ENCODE results near the gene RHOV.

Gene RHOV

DNA sequence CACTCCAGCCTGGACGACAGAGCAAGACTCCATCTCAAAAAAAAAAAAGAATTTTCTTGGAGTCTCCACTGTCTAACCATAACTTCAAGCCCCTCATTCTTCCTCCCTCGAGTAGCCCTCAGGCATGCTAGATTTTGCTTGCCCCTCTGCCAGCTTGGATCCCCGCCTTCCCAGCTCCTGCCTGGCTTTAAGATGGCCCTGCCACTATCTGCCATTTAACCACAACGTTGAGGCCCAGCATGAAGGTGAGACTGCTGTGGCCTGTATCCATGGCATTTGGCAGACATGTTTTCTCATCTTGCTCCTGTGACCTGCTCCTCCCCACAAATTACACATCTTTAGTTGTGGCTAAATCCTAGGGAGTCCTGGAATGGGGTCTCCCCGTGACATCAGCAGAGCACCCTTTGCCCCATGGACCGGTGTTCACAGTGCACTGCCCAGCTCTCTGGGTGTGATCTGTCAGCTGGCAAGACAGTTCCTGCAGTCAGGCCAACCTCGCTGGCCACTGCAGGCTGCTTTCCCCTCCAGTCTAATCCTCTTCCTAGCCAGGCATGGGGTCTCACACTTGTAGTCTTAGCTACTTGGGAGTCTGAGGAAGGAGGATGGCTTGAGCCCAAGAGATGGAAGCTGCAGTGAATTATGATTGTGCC lies 30.6 kb upstream of the RHOV start:
- WGBS (ENCODE audit: insufficient coverage, insufficient read length): no CpG with 5 or more reads among the region's 7 CpGs
- no peak for DNase-seq (ENCODE audit: low read depth, low spot score)

DNA sequence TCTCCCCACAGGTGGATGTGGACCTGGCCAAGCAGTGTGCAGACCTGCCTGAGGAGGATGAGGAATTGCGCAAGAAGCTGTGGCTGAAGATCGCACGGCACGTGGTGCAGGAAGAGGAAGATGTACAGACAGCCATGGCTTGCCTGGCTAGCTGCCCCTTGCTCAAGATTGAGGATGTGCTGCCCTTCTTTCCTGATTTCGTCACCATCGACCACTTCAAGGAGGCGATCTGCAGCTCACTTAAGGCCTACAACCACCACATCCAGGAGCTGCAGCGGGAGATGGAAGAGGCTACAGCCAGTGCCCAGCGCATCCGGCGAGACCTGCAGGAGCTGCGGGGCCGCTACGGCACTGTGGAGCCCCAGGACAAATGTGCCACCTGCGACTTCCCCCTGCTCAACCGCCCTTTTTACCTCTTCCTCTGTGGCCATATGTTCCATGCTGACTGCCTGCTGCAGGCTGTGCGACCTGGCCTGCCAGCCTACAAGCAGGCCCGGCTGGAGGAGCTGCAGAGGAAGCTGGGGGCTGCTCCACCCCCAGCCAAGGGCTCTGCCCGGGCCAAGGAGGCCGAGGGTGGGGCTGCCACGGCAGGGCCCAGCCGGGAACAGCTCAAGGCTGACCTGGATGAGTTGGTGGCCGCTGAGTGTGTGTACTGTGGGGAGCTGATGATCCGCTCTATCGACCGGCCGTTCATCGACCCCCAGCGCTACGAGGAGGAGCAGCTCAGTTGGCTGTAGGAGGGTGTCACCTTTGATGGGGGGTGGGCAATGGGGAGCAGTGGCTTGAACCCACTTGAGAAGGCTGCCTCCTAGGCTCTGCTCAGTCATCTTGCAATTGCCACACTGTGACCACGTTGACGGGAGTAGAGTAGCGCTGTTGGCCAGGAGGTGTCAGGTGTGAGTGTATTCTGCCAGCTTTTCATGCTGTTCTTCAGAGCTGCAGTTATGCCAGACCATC lies 28.8 kb upstream of the RHOV start:
- H3K27ac ChIP-seq (ENCODE audit: low read length): no peak overlapping the region
- H3K27me3 ChIP-seq (ENCODE audit: control insufficient read depth, insufficient read depth, low read length): no peaks in the 10 kb centered on the region
- H3K4me1 ChIP-seq (ENCODE audit: control insufficient read depth, insufficient read depth, low read length): peaks cover 6% of the 10 kb centered on the region; the same call in 1 of the 2 replicates
- no peaks in the 10 kb centered on the region for H3K9me3 ChIP-seq (ENCODE audit: control insufficient read depth, insufficient read depth, low read length)
- H3K4me3 ChIP-seq (ENCODE audit: low read length): no peak overlapping the region
- WGBS (ENCODE audit: insufficient coverage, insufficient read length): no CpG with 5 or more reads among the region's 33 CpGs
- DNase-seq (ENCODE audit: low read depth, low spot score): no peak
- peaks cover 27% of the 10 kb centered on the region for H3K36me3 ChIP-seq (ENCODE audit: control insufficient read depth, insufficient read depth, low read length)

More for the DNA sequence above, 30.6 kb upstream of the RHOV start:
- Histone ChIP-seq H3K36me3 (ENCODE audit: control insufficient read depth, insufficient read depth, low read length) (peaks cover 18% of the 10 kb centered on the region), H3K27me3 (ENCODE audit: control insufficient read depth, insufficient read depth, low read length) (no peaks in the 10 kb centered on the region), H3K9me3 (ENCODE audit: control insufficient read depth, insufficient read depth, low read length) (no peaks in the 10 kb centered on the region), H3K4me3 (ENCODE audit: low read length) (no peak overlapping the region), H3K27ac (ENCODE audit: low read length) (no peak overlapping the region), H3K4me1 (ENCODE audit: control insufficient read depth, insufficient read depth, low read length) (peaks cover 6% of the 10 kb centered on the region; the same call in 1 of the 2 replicates)

DNA sequence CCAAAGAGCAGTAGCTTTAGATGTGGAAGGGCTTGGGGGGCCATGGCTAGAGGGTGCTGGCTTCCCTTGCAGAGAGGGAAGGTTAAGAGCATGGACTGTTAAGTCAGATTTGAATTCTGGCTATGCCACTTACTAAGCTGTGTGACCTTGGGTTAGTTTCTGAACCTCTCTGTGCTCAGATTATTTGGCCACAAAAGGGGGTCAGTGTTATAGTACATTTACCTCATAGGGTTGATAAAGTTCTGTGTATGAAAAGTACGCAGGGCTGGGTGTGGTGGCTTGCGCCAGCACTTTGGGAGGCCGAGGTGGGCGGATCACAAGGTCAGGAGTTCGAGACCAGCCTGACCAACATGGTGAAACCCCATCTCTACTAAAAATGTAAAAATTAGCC lies 27.0 kb upstream of the RHOV start:
- no peaks in the 10 kb centered on the region for H3K9me3 ChIP-seq (ENCODE audit: control insufficient read depth, insufficient read depth, low read length)
- no peak overlapping the region for H3K27ac ChIP-seq (ENCODE audit: low read length)
- H3K27me3 ChIP-seq (ENCODE audit: control insufficient read depth, insufficient read depth, low read length): no peaks in the 10 kb centered on the region
- no CpG with 5 or more reads among the region's 5 CpGs for WGBS (ENCODE audit: insufficient coverage, insufficient read length)
- DNase-seq (ENCODE audit: low read depth, low spot score): no peak
- H3K36me3 ChIP-seq (ENCODE audit: control insufficient read depth, insufficient read depth, low read length): peaks cover 27% of the 10 kb centered on the region
- H3K4me1 ChIP-seq (ENCODE audit: control insufficient read depth, insufficient read depth, low read length): no peaks in the 10 kb centered on the region
- no peak overlapping the region for H3K4me3 ChIP-seq (ENCODE audit: low read length)

- no peaks in the 10 kb centered on the region for H3K4me1 ChIP-seq (ENCODE audit: control insufficient read depth, insufficient read depth, low read length)
- no CpG with 5 or more reads among the region's 36 CpGs for WGBS (ENCODE audit: insufficient coverage, insufficient read length)
- H3K9me3 ChIP-seq (ENCODE audit: control insufficient read depth, insufficient read depth, low read length): no peaks in the 10 kb centered on the region
- H3K27ac ChIP-seq (ENCODE audit: low read length): no peak overlapping the region
- H3K4me3 ChIP-seq (ENCODE audit: low read length): no peak overlapping the region
- H3K27me3 ChIP-seq (ENCODE audit: control insufficient read depth, insufficient read depth, low read length): no peaks in the 10 kb centered on the region
- H3K36me3 ChIP-seq (ENCODE audit: control insufficient read depth, insufficient read depth, low read length): peaks cover 31% of the 10 kb centered on the region
- DNase-seq (ENCODE audit: low read depth, low spot score): no peak
Measured at GRCh38 chr15:40900256-40901052, 26.4 kb upstream of the RHOV start.

- H3K27ac ChIP-seq (ENCODE audit: low read length): no peak overlapping the region
- H3K9me3 ChIP-seq (ENCODE audit: control insufficient read depth, insufficient read depth, low read length): no peaks in the 10 kb centered on the region
- H3K36me3 ChIP-seq (ENCODE audit: control insufficient read depth, insufficient read depth, low read length): peaks cover 28% of the 10 kb centered on the region
- H3K4me3 ChIP-seq (ENCODE audit: low read length): no peak overlapping the region
- no peak for DNase-seq (ENCODE audit: low read depth, low spot score)
- H3K4me1 ChIP-seq (ENCODE audit: control insufficient read depth, insufficient read depth, low read length): no peaks in the 10 kb centered on the region
- H3K27me3 ChIP-seq (ENCODE audit: control insufficient read depth, insufficient read depth, low read length): no peaks in the 10 kb centered on the region
- WGBS (ENCODE audit: insufficient coverage, insufficient read length): no CpG with 5 or more reads among the region's 33 CpGs
Measured at GRCh38 chr15:40899536-40900207, 25.6 kb upstream of the RHOV start.

DNA sequence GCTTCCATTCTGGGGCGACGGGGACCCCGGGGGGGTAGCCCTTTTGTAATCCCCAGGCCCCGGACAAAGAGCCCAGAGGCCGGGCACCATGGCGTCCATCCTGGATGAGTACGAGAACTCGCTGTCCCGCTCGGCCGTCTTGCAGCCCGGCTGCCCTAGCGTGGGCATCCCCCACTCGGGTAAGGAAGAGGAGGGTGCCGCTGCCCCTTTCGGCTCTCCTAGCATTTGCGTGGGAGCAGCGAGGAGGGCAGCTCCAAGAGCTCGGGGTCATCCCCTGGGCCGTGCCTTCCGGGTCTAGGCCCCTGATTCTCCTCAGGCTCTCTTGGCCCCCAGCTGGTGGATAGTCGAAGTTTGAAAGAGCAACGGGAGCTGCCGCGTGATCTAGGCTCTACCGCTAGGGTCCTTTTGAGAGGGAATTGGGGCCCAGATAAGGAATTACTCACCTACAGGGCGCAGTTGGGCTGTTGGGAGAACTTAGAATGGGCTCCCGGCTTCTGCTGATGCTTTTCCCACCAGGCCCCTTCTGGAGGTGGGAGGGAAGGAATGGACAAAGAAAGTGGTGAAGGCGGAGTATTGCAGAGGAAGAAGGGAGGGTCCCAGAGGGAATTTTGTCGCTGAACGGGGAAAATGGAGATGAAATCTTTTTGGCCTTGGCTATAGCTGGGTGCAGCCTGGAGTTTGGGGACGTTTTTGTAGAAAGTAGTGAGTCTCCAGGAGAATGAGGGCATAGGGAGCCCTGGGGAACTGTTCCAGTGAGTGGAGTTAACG lies 20.8 kb upstream of the RHOV start:
- no peak for DNase-seq (ENCODE audit: low read depth, low spot score)
- no peaks in the 10 kb centered on the region for H3K4me1 ChIP-seq (ENCODE audit: control insufficient read depth, insufficient read depth, low read length)

DNA sequence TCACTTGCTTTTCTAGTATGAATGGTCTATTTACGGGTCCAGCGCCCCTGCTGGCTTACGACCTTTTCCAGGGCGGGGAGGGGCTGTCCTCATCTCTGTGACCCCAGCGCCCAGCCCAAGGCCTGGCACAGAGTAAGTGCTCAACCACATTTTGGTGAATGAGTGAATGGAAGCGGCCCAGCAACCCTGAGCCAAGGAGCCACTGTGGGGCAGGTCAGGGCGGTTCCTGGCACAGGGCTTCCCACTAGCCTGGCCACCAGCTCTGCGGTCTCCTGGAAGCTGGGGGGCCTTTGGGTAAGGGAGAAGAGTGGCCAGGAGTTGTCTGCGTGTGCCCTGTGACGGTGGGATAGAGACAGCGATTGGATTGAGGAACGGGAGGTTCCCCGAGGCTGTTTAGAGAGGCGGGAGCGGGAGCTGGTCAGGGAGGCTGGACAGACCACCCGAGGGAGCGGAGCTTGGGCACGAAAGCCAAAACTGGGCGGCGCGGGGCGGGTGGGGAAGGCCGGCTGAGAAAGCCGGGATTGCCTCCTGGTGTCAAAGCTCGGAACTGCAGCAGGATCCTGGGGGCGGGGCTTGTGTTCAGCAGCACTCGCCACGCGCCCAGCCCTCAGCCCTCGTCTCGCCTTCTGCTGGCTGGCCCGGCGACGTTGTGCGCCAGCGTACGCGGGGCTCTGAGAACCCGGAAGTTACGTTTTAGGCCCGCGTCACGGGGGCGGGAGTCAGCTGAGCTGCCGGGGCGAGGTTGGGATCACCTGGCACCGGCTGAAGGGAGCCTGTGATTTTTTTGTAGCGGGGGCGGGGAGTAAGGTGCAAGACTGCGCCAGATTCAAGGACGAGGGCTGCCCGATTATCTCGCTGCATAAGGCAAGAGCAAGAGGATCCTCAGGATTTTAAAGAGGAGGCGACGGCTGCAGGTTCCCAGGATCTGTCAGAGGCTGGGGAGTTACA lies 20.0 kb upstream of the RHOV start, which contains the start of gene VPS18:
VPS18 (plus strand) TSS at position 718 of the 948 bp plus-strand sequence. CDS start 319 bp downstream, outside the sequence.
- no peaks in the 10 kb centered on the region for H3K4me1 ChIP-seq (ENCODE audit: control insufficient read depth, insufficient read depth, low read length)
- peaks cover 7% of the 10 kb centered on the region for H3K36me3 ChIP-seq (ENCODE audit: control insufficient read depth, insufficient read depth, low read length)
- H3K27me3 ChIP-seq (ENCODE audit: control insufficient read depth, insufficient read depth, low read length): no peaks in the 10 kb centered on the region
- DNase-seq (ENCODE audit: low read depth, low spot score): peak; percentile 93
- no peaks in the 10 kb centered on the region for H3K9me3 ChIP-seq (ENCODE audit: control insufficient read depth, insufficient read depth, low read length)
- H3K27ac ChIP-seq (ENCODE audit: low read length): no peak within 1 kb of the TSS
- H3K4me3 ChIP-seq (ENCODE audit: low read length): peak within 1 kb of the TSS; percentile 84
- WGBS (ENCODE audit: insufficient coverage, insufficient read length): no CpG with 5 or more reads among the region's 55 CpGs

More for the DNA sequence above, 20.8 kb upstream of the RHOV start:
- Histone ChIP-seq H3K27me3 (ENCODE audit: control insufficient read depth, insufficient read depth, low read length) (no peaks in the 10 kb centered on the region), H3K9me3 (ENCODE audit: control insufficient read depth, insufficient read depth, low read length) (no peaks in the 10 kb centered on the region), H3K27ac (ENCODE audit: low read length) (no peak overlapping the region), H3K4me3 (ENCODE audit: low read length) (peak overlapping the region; percentile 84), H3K36me3 (ENCODE audit: control insufficient read depth, insufficient read depth, low read length) (peaks cover 15% of the 10 kb centered on the region)
- WGBS (ENCODE audit: insufficient coverage, insufficient read length): no CpG with 5 or more reads among the region's 33 CpGs

- Histone ChIP-seq H3K4me1 (ENCODE audit: control insufficient read depth, insufficient read depth, low read length) (no peaks in the 10 kb centered on the region), H3K4me3 (ENCODE audit: low read length) (no peak overlapping the region)
- WGBS (ENCODE audit: insufficient coverage, insufficient read length): no CpG with 5 or more reads among the region's 22 CpGs
Measured at GRCh38 chr15:40893019-40893670, 19.1 kb upstream of the RHOV start.

More at GRCh38 chr15:40893019-40893670, 19.1 kb upstream of the RHOV start:
- DNase-seq (ENCODE audit: low read depth, low spot score): no peak
- H3K27ac ChIP-seq (ENCODE audit: low read length): no peak overlapping the region
- H3K27me3 ChIP-seq (ENCODE audit: control insufficient read depth, insufficient read depth, low read length): no peaks in the 10 kb centered on the region
- H3K36me3 ChIP-seq (ENCODE audit: control insufficient read depth, insufficient read depth, low read length): peaks cover 4% of the 10 kb centered on the region; the same call in 1 of the 2 replicates
- no peaks in the 10 kb centered on the region for H3K9me3 ChIP-seq (ENCODE audit: control insufficient read depth, insufficient read depth, low read length)

All from iPS DF 6.9 (cell line).